GM15510 (cell line): Measurements from ENCODE around the gene CTNNBL1.

Experiments
- POLR2A ChIP-seq: IDR thresholded peaks from 3 replicates; pipeline ENCODE4 v1.6.1; 2011; ENCODE audit warnings: borderline replicate concordance; ENCODE audit not compliant: insufficient read length; ENCODE audit errors: extremely low read depth

CTNNBL1 gene

DNA sequence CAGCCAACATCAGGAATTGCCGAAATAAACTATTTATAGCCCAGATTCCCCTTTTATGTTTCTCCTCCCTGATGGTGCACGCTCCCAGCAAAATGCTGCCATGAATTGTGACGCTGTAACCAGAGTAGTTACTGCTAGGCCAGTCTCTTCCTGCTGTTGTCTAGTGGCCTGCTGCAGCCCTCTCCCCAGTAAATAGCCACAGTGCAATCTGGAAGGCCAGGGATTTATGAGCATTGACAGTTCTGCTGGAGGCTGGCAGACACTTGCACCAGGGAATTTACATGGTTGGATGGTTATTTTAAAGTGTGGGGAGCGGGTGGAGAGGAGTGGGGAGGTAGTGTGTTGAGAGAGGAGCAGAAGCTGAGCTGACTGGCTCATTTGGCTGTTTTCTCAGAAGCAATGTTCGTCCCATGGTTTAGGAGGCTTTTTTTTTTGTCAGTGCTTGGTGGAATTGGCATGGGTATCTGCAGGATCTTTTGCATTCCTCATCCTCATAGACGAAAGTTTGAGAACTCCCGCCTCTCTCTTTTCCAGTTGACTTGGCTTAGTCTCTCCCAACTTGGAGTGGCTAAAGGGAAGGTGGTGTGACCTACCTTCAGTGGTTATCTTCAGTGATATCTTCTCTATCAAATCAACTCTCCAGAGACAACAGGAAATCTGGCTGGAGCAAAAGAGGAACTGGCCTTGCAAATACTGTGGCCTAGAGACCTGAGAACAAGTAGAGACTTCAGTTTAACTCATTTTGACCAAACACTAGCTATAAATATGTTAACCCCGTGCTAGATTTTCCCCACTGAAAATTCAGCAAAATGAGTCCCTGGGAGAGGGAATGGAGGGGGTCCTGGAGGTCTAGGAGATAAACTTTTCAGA lies 109.8 kb downstream of the CTNNBL1 start:
- no peak for TF ChIP-seq POLR2A

DNA sequence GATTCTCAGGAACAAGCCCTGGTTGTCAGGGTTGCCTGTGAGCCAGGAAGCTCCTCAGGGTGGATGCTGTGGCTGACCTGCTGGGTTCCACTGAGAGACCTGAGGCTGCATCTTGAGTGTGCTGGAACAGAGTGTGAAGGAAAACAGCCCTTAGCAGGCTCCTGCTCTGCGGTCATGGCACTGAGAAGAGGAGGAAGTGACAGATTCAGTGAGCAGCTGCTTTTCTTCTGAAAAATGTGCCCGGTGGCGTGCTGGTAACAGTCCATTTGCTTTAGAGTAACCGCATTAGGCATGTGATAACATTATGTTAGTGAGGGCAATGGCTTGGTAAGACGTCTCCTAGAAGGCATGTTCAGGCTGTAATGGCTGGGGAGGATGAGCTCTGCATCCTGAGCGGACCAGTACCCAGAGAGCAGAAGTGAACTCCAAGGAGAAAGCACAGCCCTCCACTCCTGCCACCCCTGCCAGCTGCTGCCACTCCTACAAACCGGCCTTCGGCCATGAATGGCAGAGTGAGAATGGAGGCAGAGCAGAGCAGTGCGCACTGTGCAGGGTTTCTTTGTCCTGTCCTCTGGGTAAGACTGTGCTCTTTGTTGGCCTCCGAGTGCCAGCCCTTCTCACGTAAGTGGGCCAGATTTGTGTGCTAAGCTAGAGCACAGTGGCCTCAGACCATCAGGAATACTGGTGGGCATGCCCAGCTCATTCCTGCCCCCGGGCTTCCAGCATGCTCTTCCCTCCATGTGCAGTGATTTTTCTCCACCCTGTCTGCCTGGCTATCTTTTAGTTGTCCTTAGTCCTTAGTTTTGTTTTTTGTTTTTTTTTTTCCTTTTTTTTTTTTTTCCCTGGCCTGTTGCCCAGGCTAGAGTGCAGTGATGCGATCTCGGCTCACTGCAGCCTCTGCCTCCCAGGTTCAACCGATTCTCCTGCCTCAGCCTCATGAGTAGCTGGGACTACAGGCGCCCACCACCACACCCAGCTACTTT lies 111.0 kb downstream of the CTNNBL1 start:
- no peak for TF ChIP-seq POLR2A

DNA sequence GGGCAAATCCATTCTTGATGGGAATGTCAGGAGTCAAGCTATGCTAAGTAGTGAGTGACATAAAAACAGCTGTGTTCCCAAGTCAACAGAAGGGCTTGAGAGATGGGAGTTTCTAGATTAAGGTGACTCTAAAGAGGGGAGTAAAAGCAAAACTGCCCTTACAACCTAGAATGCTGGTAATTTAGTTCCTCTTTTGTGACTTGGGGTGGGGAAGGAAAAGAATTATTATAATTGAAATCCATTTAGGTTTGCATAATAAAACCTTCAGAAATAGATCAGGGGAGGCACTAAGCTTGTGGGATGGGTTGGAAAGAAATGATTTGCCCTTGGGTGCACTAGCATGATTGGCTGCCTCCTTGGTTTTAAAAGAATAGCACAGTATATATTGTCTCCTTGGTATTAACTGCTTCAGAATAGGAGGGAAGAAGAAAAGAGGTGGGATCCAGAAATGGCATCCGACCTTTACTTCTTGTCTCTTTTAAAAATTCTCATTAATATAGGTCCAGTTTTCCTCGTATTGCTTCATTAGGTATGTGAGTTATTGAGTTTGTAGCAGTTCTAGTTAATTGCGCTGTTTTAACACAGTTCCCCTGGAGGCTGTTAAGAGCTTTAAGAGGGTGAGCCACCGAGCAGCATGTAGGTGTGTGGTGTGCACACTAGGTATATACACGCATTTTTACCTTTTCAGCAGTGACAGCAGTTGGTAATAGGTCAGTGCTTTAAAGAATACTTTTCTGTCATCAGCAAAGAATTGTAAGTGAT lies 113.8 kb downstream of the CTNNBL1 start:
- no peak for TF ChIP-seq POLR2A

DNA sequence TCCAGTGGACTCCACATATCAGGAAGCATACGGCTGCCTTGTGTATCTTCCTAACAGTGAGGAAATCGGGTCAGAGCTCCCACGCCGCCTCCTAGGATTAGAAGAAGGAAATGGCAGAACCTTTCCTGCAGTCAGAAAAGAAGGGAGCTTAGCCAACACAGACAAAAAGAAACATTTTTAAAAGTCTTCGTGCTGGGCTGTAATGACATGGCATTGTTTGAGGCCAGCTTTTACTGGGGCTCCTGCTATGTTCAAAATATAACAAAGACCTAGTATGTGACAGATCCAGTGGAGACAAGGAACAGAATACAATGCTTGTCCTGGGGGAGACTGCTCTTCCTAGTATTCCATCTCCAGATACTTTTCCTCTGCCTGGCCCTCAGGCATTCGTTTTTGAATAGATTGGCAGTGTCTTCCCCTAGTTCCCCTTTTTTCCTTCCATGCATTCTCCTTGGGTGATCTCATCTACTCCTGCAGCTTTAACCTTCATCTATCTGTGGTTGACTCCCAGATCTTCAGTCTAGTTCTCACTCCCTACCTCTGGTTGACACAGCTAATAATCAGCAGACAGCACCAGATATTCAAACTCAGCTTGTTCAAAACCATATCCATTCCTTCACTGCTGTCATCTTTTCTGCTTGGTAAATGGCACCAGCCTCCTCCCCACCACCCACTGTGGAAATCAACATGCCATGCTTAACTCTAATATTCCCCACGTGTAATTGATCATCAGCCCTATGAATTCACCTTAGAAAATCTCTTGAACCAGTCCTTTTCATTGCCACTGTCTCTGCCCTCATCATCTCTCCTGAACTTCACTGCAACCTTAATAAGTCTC lies 114.6 kb downstream of the CTNNBL1 start:
- no peak for TF ChIP-seq POLR2A

DNA sequence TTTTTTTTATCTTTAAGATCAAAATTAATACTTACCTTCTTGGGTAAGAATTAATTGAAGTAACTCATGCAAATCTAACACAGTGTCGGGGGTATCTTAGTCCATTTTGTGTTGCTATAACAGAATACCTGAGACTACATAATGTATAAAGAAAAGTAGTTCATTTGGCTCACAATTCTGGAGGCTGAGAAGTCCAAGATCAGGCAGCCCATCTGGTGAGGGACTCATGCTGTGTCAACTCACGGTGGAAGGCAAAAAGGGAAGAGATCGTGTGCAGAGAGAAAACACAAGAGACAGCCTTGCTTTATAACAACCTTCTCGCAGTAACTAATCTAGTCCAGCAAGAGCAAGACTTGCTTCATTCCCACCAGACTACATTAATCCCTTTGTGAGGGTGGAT lies 116.2 kb downstream of the CTNNBL1 start:
- no peak for TF ChIP-seq POLR2A

DNA sequence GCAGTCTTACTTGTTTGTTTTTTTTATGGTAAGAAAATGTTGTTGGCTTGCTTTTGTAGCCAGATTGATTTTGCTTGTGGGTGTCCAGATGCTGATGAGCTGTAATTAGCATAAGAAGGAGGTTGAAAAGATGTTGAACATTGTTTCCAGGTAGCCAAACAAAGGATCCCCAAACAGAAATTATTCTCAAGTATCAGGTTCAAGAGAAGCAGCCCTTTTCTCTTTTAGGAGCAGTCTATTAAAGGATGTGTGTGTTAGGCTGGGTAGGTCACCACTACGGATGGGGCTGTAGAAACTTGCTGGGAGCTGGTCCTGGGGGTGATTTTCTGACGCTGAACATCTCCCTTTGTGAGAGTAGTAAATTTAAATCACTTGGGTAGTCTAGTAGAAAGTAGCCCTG lies 122.2 kb downstream of the CTNNBL1 start:
- no peak for TF ChIP-seq POLR2A

DNA sequence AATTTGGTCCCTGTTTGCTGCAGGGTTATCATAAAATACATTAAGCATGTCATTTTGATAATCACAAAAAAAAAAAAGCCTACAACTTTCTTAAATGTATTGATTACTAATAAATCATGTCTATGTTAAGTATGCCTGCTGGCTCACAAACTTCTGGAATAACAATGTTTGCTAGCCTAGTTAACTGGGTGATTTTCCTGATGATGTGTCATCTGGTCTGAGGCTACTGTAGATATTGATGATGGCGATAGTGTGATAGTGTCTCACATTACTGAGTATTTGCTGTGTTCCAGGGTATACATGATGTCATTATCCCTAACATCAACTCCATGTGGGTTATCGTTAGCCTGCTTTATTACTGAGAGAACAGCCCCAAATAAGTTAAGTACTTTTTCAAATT lies 122.9 kb downstream of the CTNNBL1 start:
- TF ChIP-seq POLR2A: no peak

DNA sequence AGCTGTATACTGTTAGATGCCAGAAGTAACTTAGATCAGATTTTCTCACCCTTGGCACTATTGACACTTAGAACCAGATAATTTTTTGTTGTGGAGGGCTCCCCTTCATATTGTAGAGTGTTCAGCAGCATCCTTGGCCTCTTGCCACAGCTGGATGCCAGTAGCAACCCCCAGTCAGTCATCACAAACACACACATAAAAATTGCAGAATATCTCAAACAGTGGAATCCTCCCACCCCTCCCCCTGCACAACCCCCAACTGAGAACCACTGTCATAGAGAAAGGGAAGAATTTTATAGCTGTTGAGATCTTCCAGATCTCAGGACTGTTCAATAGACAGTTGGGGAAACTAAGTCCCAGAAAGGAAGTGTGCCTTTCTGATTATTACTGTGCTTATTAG lies 127.9 kb downstream of the CTNNBL1 start:
- no peak for TF ChIP-seq POLR2A

DNA sequence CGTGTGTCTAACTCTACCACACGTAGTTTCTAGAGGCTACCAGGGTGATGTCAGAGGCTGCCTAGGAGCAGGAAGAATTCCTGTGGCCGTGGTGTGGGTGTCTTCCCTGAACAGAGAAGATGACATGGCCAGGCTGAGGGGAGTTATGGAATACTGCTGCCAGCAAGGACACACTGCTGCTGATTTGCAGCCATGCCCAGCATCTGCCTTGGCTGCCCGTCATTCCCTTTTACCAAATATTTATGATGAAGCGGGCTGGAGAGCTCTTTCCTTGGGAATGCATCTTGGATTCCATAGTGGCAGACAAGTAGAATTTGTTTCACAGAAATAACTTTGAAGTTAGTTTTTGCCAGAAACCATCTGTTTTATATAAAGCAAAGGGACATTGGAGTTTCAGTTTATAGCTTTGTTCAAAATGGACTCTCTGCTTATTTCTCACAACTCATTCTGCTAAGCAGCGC lies 128.3 kb downstream of the CTNNBL1 start:
- TF ChIP-seq POLR2A: no peak

DNA sequence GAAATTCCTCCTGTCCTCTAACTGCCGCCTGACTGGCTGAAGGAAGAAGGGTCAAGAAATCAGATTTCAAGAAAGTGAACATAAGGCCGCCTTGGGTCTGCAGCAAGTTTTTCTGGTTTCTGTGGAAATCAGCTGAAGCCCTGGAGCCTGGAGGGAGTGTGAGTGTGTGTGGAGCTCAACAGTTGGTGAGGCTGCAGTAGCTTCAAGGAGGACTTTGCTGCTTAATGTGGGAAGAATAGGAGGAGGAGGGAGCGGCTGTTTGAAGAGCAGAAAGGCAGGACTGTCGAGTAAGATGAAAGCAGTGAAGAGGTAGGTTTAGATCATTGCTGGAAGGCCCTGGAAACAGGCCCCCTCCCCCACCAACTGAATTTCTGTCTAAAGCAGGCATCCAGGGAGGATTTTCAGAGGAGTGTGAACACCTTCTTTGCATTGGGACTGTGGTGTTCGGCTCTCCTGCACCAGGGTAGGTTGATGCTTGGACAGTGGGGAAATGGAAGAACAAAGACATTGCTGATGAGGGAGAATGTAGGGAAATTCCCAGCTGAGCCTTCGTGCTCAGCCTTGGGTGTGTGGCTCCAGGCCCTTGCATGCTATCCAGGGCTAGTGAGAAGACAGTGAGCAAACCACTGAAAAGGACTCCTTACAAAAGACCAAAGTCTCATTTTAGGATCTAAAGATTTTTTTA lies 129.6 kb downstream of the CTNNBL1 start:
- TF ChIP-seq POLR2A: no peak

DNA sequence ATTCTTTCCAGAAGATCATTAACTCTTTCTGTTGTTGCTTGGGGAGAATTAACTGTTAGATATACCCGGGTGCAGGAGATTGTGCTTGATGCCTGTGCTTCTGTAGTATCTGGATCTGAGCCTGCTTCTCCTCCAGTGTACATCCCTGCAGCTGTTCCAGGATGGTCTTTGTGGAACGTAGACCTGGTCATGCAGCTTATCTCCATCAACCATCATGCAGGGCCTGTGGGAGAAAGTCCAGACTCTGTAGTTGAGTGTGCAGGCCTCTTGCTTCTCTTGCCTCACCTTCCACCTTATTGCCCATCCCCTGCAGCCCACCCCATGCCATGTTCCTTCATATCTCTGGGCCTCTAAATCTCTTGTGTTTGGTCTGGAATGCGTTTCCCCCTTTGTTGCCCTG lies 133.8 kb downstream of the CTNNBL1 start:
- no peak for TF ChIP-seq POLR2A

DNA sequence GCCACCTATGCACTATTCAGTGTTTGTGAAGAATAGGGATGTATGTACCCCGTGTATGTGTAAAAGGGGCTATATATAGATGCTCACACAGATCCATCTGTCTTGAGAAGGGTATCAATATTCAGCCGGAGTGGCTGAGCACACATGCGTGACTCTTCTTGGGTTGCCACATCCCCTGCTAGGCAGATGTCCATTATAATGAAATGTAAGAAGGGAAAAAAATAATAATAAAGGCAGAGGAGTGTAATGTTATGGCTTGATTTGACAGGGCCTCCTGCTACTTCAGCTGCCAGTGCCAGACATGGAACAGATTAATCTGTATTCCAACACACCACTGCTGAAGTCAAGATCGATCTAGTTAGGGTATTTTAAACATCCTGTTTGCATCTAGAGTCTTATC lies 134.9 kb downstream of the CTNNBL1 start:
- no peak for TF ChIP-seq POLR2A

DNA sequence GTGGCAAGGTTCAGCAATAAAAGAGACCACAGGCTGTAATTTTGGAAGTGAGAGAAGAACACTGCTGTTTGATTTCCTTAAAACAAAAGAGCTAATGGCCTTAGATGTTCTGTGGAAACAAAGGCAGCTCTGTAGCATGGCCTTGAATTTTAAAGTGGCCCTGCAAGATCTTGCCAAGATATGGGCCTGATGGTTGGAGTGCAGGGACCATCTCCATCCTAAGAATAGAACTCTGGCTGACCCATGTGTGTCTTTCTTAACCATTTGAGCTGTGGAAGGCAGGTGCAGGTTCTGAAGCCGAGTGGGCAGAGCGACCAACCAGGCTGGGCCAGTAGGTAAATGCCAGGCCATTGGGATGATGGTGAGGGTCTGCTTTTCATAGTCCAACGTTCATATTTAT lies 135.3 kb downstream of the CTNNBL1 start:
- no peak for TF ChIP-seq POLR2A

DNA sequence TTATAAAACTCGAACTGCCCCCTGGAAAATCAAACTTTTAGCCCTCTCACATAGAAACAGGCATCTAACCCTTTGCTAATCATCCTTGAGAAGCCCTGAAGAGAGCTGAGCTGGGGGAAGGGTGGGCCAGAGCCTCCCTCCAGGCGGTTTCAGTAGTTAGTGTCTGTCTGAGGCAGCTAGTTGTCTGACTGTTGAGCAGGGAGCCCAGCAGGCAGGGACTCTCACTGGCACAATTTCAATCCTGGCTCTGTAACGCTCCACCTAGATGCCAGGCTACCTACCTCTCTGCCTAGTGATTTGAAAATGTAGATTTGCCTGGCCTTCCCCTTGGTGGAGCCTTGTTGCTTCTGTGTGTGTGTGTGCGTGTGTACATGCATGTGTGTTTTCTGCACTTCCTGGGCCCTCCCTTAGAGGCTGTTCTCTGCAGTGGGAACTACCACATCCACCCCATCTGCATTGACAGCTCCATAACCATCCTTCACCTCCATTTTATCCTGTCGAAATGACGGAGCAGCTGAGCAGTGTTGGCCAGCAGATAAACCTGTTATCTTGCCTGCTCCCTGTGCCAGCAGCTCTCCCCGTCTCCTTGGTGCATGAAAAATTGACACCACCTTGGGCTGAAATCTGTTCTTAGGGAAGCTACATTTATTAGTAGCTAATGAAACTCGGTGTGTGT lies 139.5 kb downstream of the CTNNBL1 start:
- no peak for TF ChIP-seq POLR2A

DNA sequence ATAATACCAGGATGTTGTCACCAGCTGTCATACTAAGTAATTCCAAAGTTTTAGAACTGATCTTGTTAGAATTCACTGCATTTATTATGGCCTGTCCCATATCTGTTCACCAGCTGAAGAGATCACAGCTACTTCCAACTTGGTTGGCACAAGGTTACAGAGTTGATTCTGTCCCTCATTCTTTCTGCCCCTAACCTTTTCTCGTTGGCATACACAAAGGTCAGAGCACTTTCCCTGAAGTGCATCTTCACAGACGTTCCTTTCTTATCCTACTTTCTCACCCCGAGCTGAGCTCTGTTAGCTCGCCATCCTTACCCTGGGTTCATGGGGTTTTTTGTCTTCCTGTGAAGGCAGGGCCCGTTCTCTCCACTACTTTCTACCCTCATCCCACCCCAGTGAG lies 143.1 kb downstream of the CTNNBL1 start:
- no peak for TF ChIP-seq POLR2A
